GM12891 (cell line): Measurements from ENCODE around the gene RTF2.

Source experiments
- DNase-seq: peaks from one replicate; pipeline ENCODE4 v3.0.0; 2011; ENCODE audit warnings: low spot score; ENCODE audit not compliant: insufficient read length
- FAIRE-seq: peaks from 2 replicates; lab custom pipeline; 2011; peaks lifted over from hg19 to GRCh38; lab: Jason Lieb, UNC
- PAX5 ChIP-seq: IDR thresholded peaks from 2 replicates; pipeline ENCODE4 v1.6.1; 2011; ENCODE audit warnings: low read length, moderate library complexity, mild to moderate bottlenecking; ENCODE audit not compliant: insufficient read depth, severe bottlenecking
- POLR2A ChIP-seq: IDR thresholded peaks from 2 replicates; pipeline ENCODE4 v1.6.1; 2011; ENCODE audit warnings: low read depth, low read length, control low read depth
- POLR2AphosphoS5 ChIP-seq: IDR thresholded peaks from 2 replicates; pipeline ENCODE4 v1.6.1; 2011; ENCODE audit warnings: low read depth, low read length, control low read depth
- POU2F2 ChIP-seq: IDR thresholded peaks from 2 replicates; pipeline ENCODE4 v1.6.1; 2011; ENCODE audit warnings: low read depth, mild to moderate bottlenecking, control low read depth, low read length, moderate library complexity
- SPI1 ChIP-seq: IDR thresholded peaks from 2 replicates; pipeline ENCODE4 v1.6.1; 2011; ENCODE audit warnings: low read depth, low read length, control low read depth
- TAF1 ChIP-seq: IDR thresholded peaks from 2 replicates; pipeline ENCODE4 v1.6.1; 2011; ENCODE audit warnings: low read depth, low read length, control low read depth

Gene RTF2

GRCh38 chr20:56487216-56487615 is 18.8 kb downstream of the RTF2 start:
- DNase-seq, result no peak
- TF ChIP-seq POU2F2, result no peak
- no peak for TF ChIP-seq PAX5
- TF ChIP-seq SPI1, result no peak
- no peak for TF ChIP-seq TAF1
- no peak for TF ChIP-seq POLR2AphosphoS5
- TF ChIP-seq POLR2A, result no peak
- FAIRE-seq, result no peak

- TF ChIP-seq POLR2A, result no peak
- TF ChIP-seq TAF1, result no peak
- TF ChIP-seq PAX5, result no peak
- TF ChIP-seq POLR2AphosphoS5, result no peak
- no peak for TF ChIP-seq SPI1
- TF ChIP-seq POU2F2, result no peak
- FAIRE-seq, result no peak
Measured at GRCh38 chr20:56488566-56488965, 20.1 kb downstream of the RTF2 start.

GRCh38 chr20:56501116-56501515 is 32.7 kb downstream of the RTF2 start:
- no peak for DNase-seq
- FAIRE-seq, result no peak
- TF ChIP-seq PAX5, result no peak
- TF ChIP-seq POLR2A, result no peak
- TF ChIP-seq POU2F2, result no peak
- no peak for TF ChIP-seq POLR2AphosphoS5
- no peak for TF ChIP-seq TAF1
- no peak for TF ChIP-seq SPI1

More at GRCh38 chr20:56488566-56488965, 20.1 kb downstream of the RTF2 start:
- no peak for DNase-seq

DNA sequence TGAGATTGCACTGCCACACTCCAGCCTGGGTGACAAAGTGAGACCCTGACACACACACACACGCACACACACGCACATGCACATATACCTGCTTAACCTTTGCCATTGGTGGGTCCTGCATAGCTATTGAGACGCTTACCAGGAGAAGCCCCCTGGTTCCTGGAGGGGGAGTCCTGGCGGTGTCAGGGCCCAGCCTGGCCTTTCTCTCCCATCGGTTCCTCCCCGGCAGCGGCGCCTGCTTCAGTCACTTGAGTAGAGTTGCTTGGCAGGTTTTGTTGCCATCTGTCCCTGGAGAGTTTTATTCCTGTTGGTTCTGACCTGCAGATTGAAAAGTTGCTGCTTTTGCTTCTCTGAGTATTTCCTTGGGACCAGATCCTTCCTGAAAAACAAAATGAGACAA is 35.5 kb downstream of the RTF2 start:
- DNase-seq (no peak), FAIRE-seq (no peak)
- TF ChIP-seq POLR2AphosphoS5 (no peak), POLR2A (no peak), POU2F2 (no peak), TAF1 (no peak), SPI1 (no peak), PAX5 (no peak)

DNA sequence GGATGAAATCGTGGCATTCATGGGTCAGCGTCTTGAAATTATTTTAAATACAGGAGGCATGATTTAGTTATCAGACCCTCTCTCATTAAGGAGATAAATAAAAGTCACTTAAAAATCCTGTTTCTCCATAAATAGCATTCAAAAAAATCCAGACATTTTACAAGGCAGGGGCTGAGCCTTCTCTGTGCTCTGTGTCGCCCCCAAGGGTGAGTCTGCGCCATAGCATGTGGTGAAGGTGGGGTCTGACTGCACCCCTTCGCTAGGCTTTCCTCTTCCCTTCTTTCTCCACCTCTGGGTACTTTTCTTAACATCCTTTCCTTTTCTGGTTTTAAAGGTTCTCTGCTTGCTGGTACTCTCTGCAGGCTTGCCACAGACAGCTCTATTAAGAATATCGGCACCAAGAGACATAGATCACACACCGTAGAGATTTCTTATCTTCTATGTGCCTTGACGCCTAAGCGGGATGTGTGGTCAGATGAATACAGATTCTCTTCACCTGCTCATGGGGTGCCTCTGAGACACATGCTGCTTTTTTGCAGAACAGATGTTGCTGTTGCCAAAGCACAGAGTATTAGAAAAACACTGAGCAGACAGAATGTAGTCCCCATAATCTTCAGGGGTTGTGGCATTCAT is 36.1 kb downstream of the RTF2 start:
- no peak for FAIRE-seq
- TF ChIP-seq TAF1 (no peak), PAX5 (no peak), POLR2A (no peak), POU2F2 (no peak), SPI1 (no peak)
- DNase-seq, result no peak

- no peak for TF ChIP-seq POLR2AphosphoS5
- no peak for TF ChIP-seq PAX5
- TF ChIP-seq POU2F2, result no peak
- no peak for TF ChIP-seq SPI1
- TF ChIP-seq TAF1, result no peak
- TF ChIP-seq POLR2A, result no peak
- FAIRE-seq, result no peak
- no peak for DNase-seq
Measured at GRCh38 chr20:56506103-56506502, 37.7 kb downstream of the RTF2 start.

- no peak for DNase-seq
- TF ChIP-seq POU2F2, result no peak
- no peak for TF ChIP-seq POLR2A
- no peak for TF ChIP-seq PAX5
- no peak for TF ChIP-seq POLR2AphosphoS5
- TF ChIP-seq SPI1, result no peak
- TF ChIP-seq TAF1, result no peak
- FAIRE-seq, result no peak
Measured at GRCh38 chr20:56511926-56512325, 43.5 kb downstream of the RTF2 start.

- FAIRE-seq (no peak), DNase-seq (no peak)
- TF ChIP-seq POLR2A (no peak), POLR2AphosphoS5 (no peak), SPI1 (no peak), POU2F2 (no peak)
Measured at GRCh38 chr20:56513161-56514150, 45.0 kb downstream of the RTF2 start.

- DNase-seq, result no peak
- TF ChIP-seq POU2F2 (no peak), POLR2A (no peak), SPI1 (no peak), POLR2AphosphoS5 (no peak), PAX5 (no peak), TAF1 (no peak)
- no peak for FAIRE-seq
Measured at GRCh38 chr20:56516631-56517030, 48.2 kb downstream of the RTF2 start.

- no peak for TF ChIP-seq SPI1
- no peak for TF ChIP-seq PAX5
- TF ChIP-seq POLR2A, result no peak
- no peak for TF ChIP-seq POU2F2
- no peak for TF ChIP-seq POLR2AphosphoS5
- no peak for TF ChIP-seq TAF1
- FAIRE-seq (no peak), DNase-seq (no peak)
Measured at GRCh38 chr20:56517211-56517610, 48.8 kb downstream of the RTF2 start.
